ENCODE data around the gene SLC12A5. TPM values are rescaled to one million over a fixed set of nuclear protein-coding genes. Genes with fewer than 3 reads are reported as not detected.

The SLC12A5 gene
- total and polyA plus RNA-seq, 9 of the 15 experiments (the other 6 are each of a cell fraction or from before 2014, with no cell fraction given) = 0.36 to 7.5 (median 2.1) TPM

- no peak for TF ChIP-seq SFPQ (IDR thresholded peaks at IDR 0.05; ENCODE audit: low read depth, low read length)
- no peak for TF ChIP-seq ARID3B (CRISPR knock-in tag; IDR thresholded peaks at IDR 0.05; ENCODE audit: borderline replicate concordance)
- TF ChIP-seq ZBTB5 (IDR thresholded peaks at IDR 0.05) = no peak
- no peak for TF ChIP-seq HMG20B (CRISPR knock-in tag; IDR thresholded peaks at IDR 0.05)
- TF ChIP-seq SMARCA5 (IDR thresholded peaks at IDR 0.05) = 0 out of 2 replicates have a peak, but pooled peaks have one; percentile 36
- no peak for TF ChIP-seq JUN (IDR thresholded peaks at IDR 0.05; ENCODE audit: borderline replicate concordance, low read depth, low read length)
- no peak for TF ChIP-seq JUN (CRISPR knock-in tag; IDR thresholded peaks at IDR 0.05; ENCODE audit: borderline replicate concordance)
- TF ChIP-seq MBD2 (IDR thresholded peaks at IDR 0.05; ENCODE audit: borderline replicate concordance, low read depth) = no peak
- TF ChIP-seq ATF6 (CRISPR knock-in tag; IDR thresholded peaks at IDR 0.05) = no peak
- no peak for TF ChIP-seq HMG20A (CRISPR knock-in tag; conservative IDR thresholded peaks at IDR 0.05)
- TF ChIP-seq RBM39 (optimal IDR thresholded peaks at IDR 0.05; ENCODE audit: low read depth, low read length) = no peak
- no peak for TF ChIP-seq ZNF316 (IDR thresholded peaks at IDR 0.05)
- no peak for TF ChIP-seq SOX6 (IDR thresholded peaks at IDR 0.05)
- no peak for TF ChIP-seq CXXC5 (CRISPR knock-in tag; IDR thresholded peaks at IDR 0.05)
- 0 out of 2 replicates have a peak, but pooled peaks have one; percentile 24 for TF ChIP-seq JUND (IDR thresholded peaks at IDR 0.05; ENCODE audit: borderline replicate concordance, low read depth, low read length)
- no peak for TF ChIP-seq JUND (tag; IDR thresholded peaks at IDR 0.05; ENCODE audit: borderline replicate concordance, low read depth, low read length)
- no peak for TF ChIP-seq SMARCE1 (IDR thresholded peaks at IDR 0.05)
- TF ChIP-seq PTTG1 (tag; IDR thresholded peaks at IDR 0.05; ENCODE audit: low read depth) = no peak
- TF ChIP-seq KDM1A (IDR thresholded peaks at IDR 0.05) = peak; percentile 61 to 63
- no peak for TF ChIP-seq CHD2 (IDR thresholded peaks at IDR 0.05; ENCODE audit: low read depth, low read length)
- TF ChIP-seq TAF7 (tag; IDR thresholded peaks at IDR 0.05) = no peak
Observed at GRCh38 chr20:46050885-46051284, 21.9 kb downstream of the SLC12A5 start (continued).

All from K562 (cell line).